SK-N-SH (cell line): ENCODE results near the gene NEUROG3. TPM values are rescaled to one million over a fixed set of nuclear protein-coding genes. Genes with fewer than 3 reads are reported as not detected.

Experiments used
- CTCF ChIA-PET: fragments of 300-600, 350-600 bp; formaldehyde crosslinking; extraction: SDS; loops from one replicate; lab custom pipeline; 2021; lab: Yijun Ruan, JAX
- POLR2A ChIA-PET: fragments of 350-600 bp; sonication (Branson Sonifier 250); formaldehyde crosslinking; extraction: SDS; loops from one replicate; lab custom pipeline; 2020; ENCODE audit warnings: antibody characterized with exemption, inconsistent platforms; lab: Yijun Ruan, JAX
- DNase-seq: peaks from one replicate; pipeline ENCODE4 v3.0.0; 2012
- H2AFZ ChIP-seq: fragments of 200-600 bp; sonication (generic); 2 replicates; pipeline ENCODE4 v1.8.1; 2016; ENCODE audit warnings: antibody characterized with exemption, mild to moderate bottlenecking, low read depth
- H3F3A ChIP-seq: fragments of 200-600 bp; sonication (generic); replicated peaks from 2 replicates; pipeline ENCODE3; 2016; ENCODE audit warnings: antibody characterized with exemption, mild to moderate bottlenecking; ENCODE audit not compliant: insufficient read depth
- H3K27ac ChIP-seq, 2 experiments: fragments of 200-500 bp in 1 of 2; fragments of 200-600 bp in 1 of 2; sonication (Bioruptor generic) in 1 of 2; sonication (generic), shearing (Covaris generic) in 1 of 2; 2 replicates each; pipeline versions ENCODE4 v1.5.1 to v1.6.1; 2014 to 2016; ENCODE audit warnings: low read depth in 2 of 2, inconsistent platforms in 1 of 2, low read length in 1 of 2, mild to moderate bottlenecking in 1 of 2, mixed read lengths in 1 of 2
- H3K27me3 ChIP-seq: fragments of 200-600 bp; sonication (generic), shearing (Covaris generic); 2 replicates; pipeline ENCODE4 v1.6.1; 2016; ENCODE audit warnings: mixed run types; ENCODE audit not compliant: insufficient read depth
- H3K36me3 ChIP-seq, 2 experiments: fragments of 200-500 bp in 1 of 2; fragments of 200-600 bp in 1 of 2; sonication (Bioruptor generic) in 1 of 2; sonication (generic) in 1 of 2; replicated peaks in 1 of 2; 2 replicates each; pipeline versions ENCODE3 to v1.5.1; 2014 to 2016; ENCODE audit warnings: low read length in 1 of 2, mild to moderate bottlenecking in 1 of 2; ENCODE audit not compliant: insufficient read depth in 2 of 2, control insufficient read depth in 1 of 2
- H3K4me1 ChIP-seq, 2 experiments: fragments of 200-500 bp in 1 of 2; fragments of 200-600 bp in 1 of 2; sonication (Bioruptor generic) in 1 of 2; sonication (generic), shearing (Covaris generic) in 1 of 2; 2 replicates each; pipeline versions ENCODE4 v1.5.1 to v1.6.1; 2014 to 2016; ENCODE audit warnings: low read depth in 1 of 2, low read length in 1 of 2, mixed run types in 1 of 2; ENCODE audit not compliant: insufficient read depth in 2 of 2, control insufficient read depth in 1 of 2
- H3K4me2 ChIP-seq: fragments of 200-600 bp; sonication (generic), shearing (Covaris generic); 2 replicates; pipeline ENCODE4 v1.6.1; 2017; ENCODE audit warnings: mixed run types
- H3K4me3 ChIP-seq, 2 experiments: fragments of 200-500 bp in 1 of 2; fragments of 200-600 bp in 1 of 2; sonication (Bioruptor generic) in 1 of 2; sonication (generic), shearing (Covaris generic) in 1 of 2; 2 replicates each; pipeline versions ENCODE4 v1.5.1 to v1.8.1; 2014 to 2016; ENCODE audit warnings: low read depth in 2 of 2, inconsistent platforms in 1 of 2, low read length in 1 of 2, mild to moderate bottlenecking in 1 of 2, mixed read lengths in 1 of 2, moderate library complexity in 1 of 2
- H3K79me2 ChIP-seq: fragments of 200-600 bp; sonication (generic); 2 replicates; pipeline ENCODE4 v1.8.1; 2017; ENCODE audit warnings: mild to moderate bottlenecking; ENCODE audit not compliant: insufficient read depth
- H3K9ac ChIP-seq: fragments of 200-600 bp; sonication (generic); 2 replicates; pipeline ENCODE4 v1.6.1; 2017; ENCODE audit warnings: mixed run types
- H3K9me2 ChIP-seq: fragments of 200-600 bp; sonication (generic); 2 replicates; pipeline ENCODE4 v1.6.1; 2017; ENCODE audit warnings: mixed run types
- H3K9me3 ChIP-seq: fragments of 200-600 bp; sonication (generic); 2 replicates; pipeline ENCODE4 v1.6.1; 2017; ENCODE audit warnings: mixed run types, mild to moderate bottlenecking, moderate library complexity
- H4K20me1 ChIP-seq: fragments of 200-600 bp; sonication (generic); 2 replicates; pipeline ENCODE4 v1.6.1; 2017; ENCODE audit warnings: mild to moderate bottlenecking, mixed run types; ENCODE audit not compliant: insufficient read depth
- ELF1 ChIP-seq: IDR thresholded peaks from 2 replicates; pipeline ENCODE4 v1.4.0; 2012
- EZH2phosphoT487 ChIP-seq: fragments of 200-600 bp; sonication (generic); IDR thresholded peaks from 2 replicates; pipeline ENCODE4 v1.6.1; 2017; ENCODE audit warnings: low read depth, mixed run types, mild to moderate bottlenecking, antibody characterized with exemption, moderate library complexity, borderline replicate concordance
- FOSL2 ChIP-seq: IDR thresholded peaks from 2 replicates; pipeline ENCODE4 v1.4.0; 2012; ENCODE audit warnings: low read depth, mild to moderate bottlenecking, moderate library complexity, borderline replicate concordance
- FOXM1 ChIP-seq: IDR thresholded peaks from 2 replicates; pipeline ENCODE4 v1.4.0; 2012; ENCODE audit warnings: low read depth, mild to moderate bottlenecking
- JUND ChIP-seq: IDR thresholded peaks from 2 replicates; pipeline ENCODE4 v1.4.0; 2012
- MEF2A ChIP-seq: IDR thresholded peaks from 2 replicates; pipeline ENCODE4 v1.4.0; 2012; ENCODE audit warnings: low read depth, borderline replicate concordance
- MXI1 ChIP-seq: IDR thresholded peaks from 2 replicates; pipeline ENCODE4 v1.6.1; 2012; ENCODE audit warnings: mild to moderate bottlenecking, low read depth, low read length, improper control_type of control experiment
- POLR2AphosphoS5 ChIP-seq: IDR thresholded peaks from 2 replicates; pipeline ENCODE4 v1.6.1; 2012; ENCODE audit warnings: low read depth, low read length
- RAD21 ChIP-seq: IDR thresholded peaks from 2 replicates; pipeline ENCODE4 v1.6.1; 2012; ENCODE audit warnings: mild to moderate bottlenecking, low read length
- RXRA ChIP-seq: IDR thresholded peaks from 2 replicates; pipeline ENCODE4 v1.4.0; 2012; ENCODE audit warnings: low read depth, mild to moderate bottlenecking, borderline replicate concordance
- SIN3A ChIP-seq: IDR thresholded peaks from 2 replicates; pipeline ENCODE4 v1.6.1; 2012; ENCODE audit warnings: low read depth, mild to moderate bottlenecking, low read length, moderate library complexity, borderline replicate concordance
- TAF1 ChIP-seq: IDR thresholded peaks from 2 replicates; pipeline ENCODE4 v1.6.1; 2012; ENCODE audit warnings: low read depth, mild to moderate bottlenecking, low read length, moderate library complexity, borderline replicate concordance
- TCF12 ChIP-seq: IDR thresholded peaks from 2 replicates; pipeline ENCODE4 v1.4.0; 2012
- TEAD4 ChIP-seq: IDR thresholded peaks from 2 replicates; pipeline ENCODE4 v1.4.0; 2012; ENCODE audit warnings: mild to moderate bottlenecking, borderline replicate concordance; ENCODE audit not compliant: insufficient read depth
- YY1 ChIP-seq: IDR thresholded peaks from 2 replicates; pipeline ENCODE4 v1.4.0; 2012; ENCODE audit warnings: low read depth, mild to moderate bottlenecking
- WGBS: methylation state at CpG from one replicate; pipeline ENCODE4 v1.1.6; 2017; ENCODE audit warnings: low lambda C conversion rate; 5-methylcytosine and 5-hydroxymethylcytosine counted together
- polyA plus RNA-seq, 3 experiments: library from polyadenylated mRNA; depleted of rRNA; stranded (reverse); fragments of >200 nt; gene quantifications; 2 replicates each; pipeline ENCODE4 v1.2.3, GENCODE V29; 2012
- TF ChIP-seq, protein P1 (sequence below): fragments of 200-600 bp; sonication (generic); IDR thresholded peaks from 2 replicates; pipeline ENCODE4 v1.6.1; 2017; ENCODE audit warnings: antibody characterized with exemption, mild to moderate bottlenecking, moderate library complexity
- TF ChIP-seq, protein P2 (sequence below): fragments of 150-350 bp; IDR thresholded peaks from 2 replicates; pipeline ENCODE4 v1.6.1; 2016; ENCODE audit warnings: mild to moderate bottlenecking, low read depth, low read length

The NEUROG3 gene, protein sequence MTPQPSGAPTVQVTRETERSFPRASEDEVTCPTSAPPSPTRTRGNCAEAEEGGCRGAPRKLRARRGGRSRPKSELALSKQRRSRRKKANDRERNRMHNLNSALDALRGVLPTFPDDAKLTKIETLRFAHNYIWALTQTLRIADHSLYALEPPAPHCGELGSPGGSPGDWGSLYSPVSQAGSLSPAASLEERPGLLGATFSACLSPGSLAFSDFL
- not detected in 2 replicates for polyA plus RNA-seq (2012; rRNA removed)
- not detected in 2 replicates for polyA plus RNA-seq (2012; cell fraction: cytosol; rRNA removed)
- not detected in 2 replicates for polyA plus RNA-seq (2012; cell fraction: nucleus; rRNA removed)

DNA sequence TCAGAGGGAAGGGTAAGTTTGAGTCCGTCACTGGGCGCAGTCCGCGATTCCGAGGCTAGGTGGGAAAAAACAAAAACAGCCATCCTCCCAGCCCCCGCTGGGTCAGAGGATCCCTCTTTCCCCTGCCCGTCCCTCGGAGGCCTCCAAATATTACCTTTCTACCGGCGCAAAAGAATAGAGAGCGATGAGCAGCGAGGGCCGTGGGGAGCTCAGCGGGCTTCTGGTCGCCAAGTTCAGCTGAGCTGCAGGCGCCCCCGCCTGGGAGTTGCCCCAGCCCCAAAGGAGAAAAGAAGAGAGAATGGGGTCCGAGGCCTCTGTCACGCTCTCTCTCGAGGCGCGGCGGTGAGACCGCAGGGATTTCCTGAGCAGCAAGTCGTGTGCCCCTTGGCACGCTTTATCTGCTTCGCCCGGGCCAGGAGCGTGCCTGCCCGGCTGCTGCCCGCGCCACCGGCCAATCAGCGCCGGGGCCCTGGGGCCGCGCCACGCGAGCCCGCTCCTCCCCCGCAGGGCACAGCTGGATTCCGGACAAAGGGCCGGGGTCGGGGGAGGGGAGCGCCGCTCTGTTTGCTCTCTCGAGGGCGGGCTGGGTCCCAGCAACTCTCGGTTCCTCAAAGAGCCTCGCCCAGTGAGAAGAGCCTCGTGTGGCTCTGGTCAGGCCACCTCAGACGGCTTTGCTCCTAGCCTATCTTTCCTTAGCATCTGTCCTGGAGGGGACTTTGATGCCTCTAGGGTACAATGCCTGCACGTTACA is at the start of gene NEUROG3:
Gene NEUROG3 (minus strand): TSS at position 367 of the 751 bp plus-strand sequence. CDS start 379 bp downstream, outside the sequence.
- ChIA-PET CTCF (interaction anchor here (0.6 to 2.3 kb wide), 6 partner anchors 8 to 232 kb away, joined by 3 to 8 read pairs (median 3); no protein-coding TSS in a partner anchor), POLR2A (no interaction called here)
- no peak within 1 kb of the TSS for H3K9ac ChIP-seq
- H3K9me3 ChIP-seq, result no peaks in the 10 kb centered on the region
- TF ChIP-seq JUND (no peak), TCF12 (no peak), SIN3A (no peak), EZH2phosphoT487 (no peak), POLR2AphosphoS5 (no peak), MXI1 (no peak), RXRA (no peak), TEAD4 (no peak), ELF1 (no peak), TAF1 (no peak), FOXM1 (no peak), FOSL2 (no peak), MEF2A (no peak), RAD21 (no peak), YY1 (no peak)
- TF ChIP-seq, protein P1, sequence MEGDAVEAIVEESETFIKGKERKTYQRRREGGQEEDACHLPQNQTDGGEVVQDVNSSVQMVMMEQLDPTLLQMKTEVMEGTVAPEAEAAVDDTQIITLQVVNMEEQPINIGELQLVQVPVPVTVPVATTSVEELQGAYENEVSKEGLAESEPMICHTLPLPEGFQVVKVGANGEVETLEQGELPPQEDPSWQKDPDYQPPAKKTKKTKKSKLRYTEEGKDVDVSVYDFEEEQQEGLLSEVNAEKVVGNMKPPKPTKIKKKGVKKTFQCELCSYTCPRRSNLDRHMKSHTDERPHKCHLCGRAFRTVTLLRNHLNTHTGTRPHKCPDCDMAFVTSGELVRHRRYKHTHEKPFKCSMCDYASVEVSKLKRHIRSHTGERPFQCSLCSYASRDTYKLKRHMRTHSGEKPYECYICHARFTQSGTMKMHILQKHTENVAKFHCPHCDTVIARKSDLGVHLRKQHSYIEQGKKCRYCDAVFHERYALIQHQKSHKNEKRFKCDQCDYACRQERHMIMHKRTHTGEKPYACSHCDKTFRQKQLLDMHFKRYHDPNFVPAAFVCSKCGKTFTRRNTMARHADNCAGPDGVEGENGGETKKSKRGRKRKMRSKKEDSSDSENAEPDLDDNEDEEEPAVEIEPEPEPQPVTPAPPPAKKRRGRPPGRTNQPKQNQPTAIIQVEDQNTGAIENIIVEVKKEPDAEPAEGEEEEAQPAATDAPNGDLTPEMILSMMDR, result no peak
- TF ChIP-seq, protein P2, sequence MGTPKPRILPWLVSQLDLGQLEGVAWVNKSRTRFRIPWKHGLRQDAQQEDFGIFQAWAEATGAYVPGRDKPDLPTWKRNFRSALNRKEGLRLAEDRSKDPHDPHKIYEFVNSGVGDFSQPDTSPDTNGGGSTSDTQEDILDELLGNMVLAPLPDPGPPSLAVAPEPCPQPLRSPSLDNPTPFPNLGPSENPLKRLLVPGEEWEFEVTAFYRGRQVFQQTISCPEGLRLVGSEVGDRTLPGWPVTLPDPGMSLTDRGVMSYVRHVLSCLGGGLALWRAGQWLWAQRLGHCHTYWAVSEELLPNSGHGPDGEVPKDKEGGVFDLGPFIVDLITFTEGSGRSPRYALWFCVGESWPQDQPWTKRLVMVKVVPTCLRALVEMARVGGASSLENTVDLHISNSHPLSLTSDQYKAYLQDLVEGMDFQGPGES, result no peak
- H3K79me2 ChIP-seq, result no peaks in the 10 kb centered on the region
- no peak within 1 kb of the TSS for H3K4me2 ChIP-seq
- WGBS, result 9% methylated on average over 18 of the region's 53 CpGs
- H4K20me1 ChIP-seq, result no peaks in the 10 kb centered on the region
- H3K4me1 ChIP-seq, result peaks cover 0 to 19% of the 10 kb centered on the region in 2 experiments; a peak in 1 of 4 replicates
- no peaks in the 10 kb centered on the region for H3F3A ChIP-seq
- no peak within 1 kb of the TSS for H3K27ac ChIP-seq
- no peaks in the 10 kb centered on the region for H3K36me3 ChIP-seq
- peaks cover 92% of the 10 kb centered on the region for H3K27me3 ChIP-seq
- peak; percentile 71 for DNase-seq
- H3K9me2 ChIP-seq, result no peaks in the 10 kb centered on the region
- no peak within 1 kb of the TSS; a peak in 1 of 4 replicates for H3K4me3 ChIP-seq
- no peak within 1 kb of the TSS for H2AFZ ChIP-seq
